H9 (cell line): Measurements from ENCODE around the gene SETDB2. TPM values are rescaled to one million over a fixed set of nuclear protein-coding genes. Genes with fewer than 3 reads are reported as not detected.

Source experiments
- DNase-seq: peaks from one replicate; pipeline ENCODE4 v3.0.0-alpha.2; 2017
- H2AFZ ChIP-seq: one replicate; pipeline ENCODE4 v1.6.1; 2013; ENCODE audit warnings: mild to moderate bottlenecking, low read length, control low read depth, moderate library complexity
- H2AK5ac ChIP-seq: 2 replicates; pipeline ENCODE4 v1.6.1; 2013; ENCODE audit warnings: low read length, control low read depth, mixed read lengths; ENCODE audit not compliant: insufficient read length
- H2BK120ac ChIP-seq: one replicate; pipeline ENCODE4 v1.6.1; 2013; ENCODE audit warnings: low read depth, mild to moderate bottlenecking, low read length, control low read depth, inconsistent platforms; ENCODE audit not compliant: poor library complexity, severe bottlenecking
- H2BK12ac ChIP-seq: 2 replicates; pipeline ENCODE4 v1.6.1; 2013; ENCODE audit warnings: low read length, control low read depth, mixed read lengths, low read depth; ENCODE audit not compliant: insufficient read length
- H2BK15ac ChIP-seq: 2 replicates; pipeline ENCODE4 v1.6.1; 2013; ENCODE audit warnings: low read depth, low read length, control low read depth
- H2BK20ac ChIP-seq: one replicate; pipeline ENCODE4 v1.6.1; 2013; ENCODE audit warnings: low read depth, mild to moderate bottlenecking, low read length, control low read depth, inconsistent platforms; ENCODE audit not compliant: poor library complexity, severe bottlenecking
- H2BK5ac ChIP-seq: 2 replicates; pipeline ENCODE4 v1.6.1; 2013; ENCODE audit warnings: low read length, control low read depth, mixed read lengths; ENCODE audit not compliant: insufficient read length
- H3K14ac ChIP-seq: 2 replicates; pipeline ENCODE4 v1.6.1; 2013; ENCODE audit warnings: low read length, control low read depth; ENCODE audit not compliant: insufficient read depth
- H3K18ac ChIP-seq: 2 replicates; pipeline ENCODE4 v1.6.1; 2013; ENCODE audit warnings: low read depth, mild to moderate bottlenecking, mixed read lengths, low read length, control low read depth; ENCODE audit not compliant: insufficient read length
- H3K23ac ChIP-seq: 2 replicates; pipeline ENCODE4 v1.6.1; 2013; ENCODE audit warnings: low read length, control low read depth, mixed read lengths, low read depth; ENCODE audit not compliant: insufficient read length
- H3K23me2 ChIP-seq: 2 replicates; pipeline ENCODE4 v1.6.1; 2013; ENCODE audit warnings: low read depth, mild to moderate bottlenecking, mixed read lengths, low read length, control low read depth; ENCODE audit not compliant: insufficient read length, poor library complexity, severe bottlenecking
- H3K27ac ChIP-seq: 2 replicates; pipeline ENCODE4 v1.5.1; 2013; ENCODE audit warnings: low read length, control low read depth, mixed read lengths, low read depth; ENCODE audit not compliant: insufficient read length
- H3K27me3 ChIP-seq: 2 replicates; pipeline ENCODE4 v1.6.1; 2013; ENCODE audit warnings: low read length, control low read depth, inconsistent platforms; ENCODE audit not compliant: insufficient read depth
- H3K4ac ChIP-seq: 2 replicates; pipeline ENCODE4 v1.6.1; 2013; ENCODE audit warnings: low read depth, mild to moderate bottlenecking, control low read depth, inconsistent platforms, low read length, moderate library complexity
- H3K4me1 ChIP-seq: 2 replicates; pipeline ENCODE4 v1.6.1; 2013; ENCODE audit warnings: low read length, control low read depth, inconsistent platforms; ENCODE audit not compliant: insufficient read depth
- H3K4me2 ChIP-seq: 2 replicates; pipeline ENCODE4 v1.6.1; 2013; ENCODE audit warnings: low read length, control low read depth, mixed read lengths; ENCODE audit not compliant: insufficient read length, insufficient read depth
- H3K56ac ChIP-seq: 2 replicates; pipeline ENCODE4 v1.6.1; 2013; ENCODE audit warnings: low read depth, mild to moderate bottlenecking, mixed read lengths, low read length, control low read depth; ENCODE audit not compliant: insufficient read length
- H3K79me1 ChIP-seq: 2 replicates; pipeline ENCODE4 v1.6.1; 2013; ENCODE audit warnings: low read depth, mild to moderate bottlenecking, moderate library complexity, low read length, control low read depth, inconsistent platforms; ENCODE audit not compliant: insufficient read depth, poor library complexity, severe bottlenecking
- H3K79me2 ChIP-seq: 2 replicates; pipeline ENCODE4 v1.6.1; 2013; ENCODE audit warnings: low read length, control low read depth, inconsistent platforms; ENCODE audit not compliant: insufficient read depth
- H3K9ac ChIP-seq: 2 replicates; pipeline ENCODE4 v1.6.1; 2013; ENCODE audit warnings: low read length, control low read depth, mixed read lengths; ENCODE audit not compliant: insufficient read length; ENCODE audit errors: extremely low read depth
- H3K9me3 ChIP-seq: one replicate; pipeline ENCODE4 v1.6.1; 2013; ENCODE audit warnings: low read depth, low read length, inconsistent platforms; ENCODE audit not compliant: control insufficient read depth
- H3T11ph ChIP-seq: one replicate; pipeline ENCODE4 v1.6.1; 2013; ENCODE audit warnings: mild to moderate bottlenecking, low read length, control low read depth, inconsistent platforms
- H4K20me1 ChIP-seq: one replicate; pipeline ENCODE4 v1.6.1; 2013; ENCODE audit not compliant: control insufficient read depth, insufficient read length, insufficient read depth
- H4K5ac ChIP-seq: 2 replicates; pipeline ENCODE4 v1.6.1; 2013; ENCODE audit warnings: low read depth, mild to moderate bottlenecking, mixed read lengths, low read length, control low read depth; ENCODE audit not compliant: insufficient read length
- H4K8ac ChIP-seq: replicated peaks from 2 replicates; pipeline ENCODE4 v1.6.1; 2013; ENCODE audit warnings: low read length, control low read depth, mixed read lengths, low read depth; ENCODE audit not compliant: insufficient read length
- H4K91ac ChIP-seq: 2 replicates; pipeline ENCODE4 v1.6.1; 2013; ENCODE audit warnings: low read depth, mild to moderate bottlenecking, moderate library complexity, mixed read lengths, low read length, control low read depth; ENCODE audit not compliant: insufficient read length
- H3K27ac Mint-ChIP-seq, 3 experiments: 2 replicates in 2 of 3; 3 replicates in 1 of 3; pipeline ENCODE4 v1.8.0; 2020 to 2021; ENCODE audit warnings: mixed read lengths in 3 of 3, mild to moderate bottlenecking in 1 of 3, moderate library complexity in 1 of 3
- H3K27me3 Mint-ChIP-seq: 2 replicates; pipeline ENCODE4 v1.8.0; 2021; ENCODE audit warnings: low read depth, mild to moderate bottlenecking, moderate library complexity, mixed read lengths
- H3K36me3 Mint-ChIP-seq, 3 experiments: 2 replicates in 2 of 3; 3 replicates in 1 of 3; pipeline ENCODE4 v1.8.0; 2020 to 2021; ENCODE audit warnings: low read depth in 3 of 3, mixed read lengths in 3 of 3; ENCODE audit not compliant: insufficient read depth in 1 of 3
- H3K4me1 Mint-ChIP-seq, 2 experiments: 2 replicates each; pipeline ENCODE4 v1.8.0; 2020; ENCODE audit warnings: mixed read lengths in 2 of 2
- H3K4me3 Mint-ChIP-seq, 2 experiments: 2 replicates in 1 of 2; 3 replicates in 1 of 2; pipeline ENCODE4 v1.8.0; 2020 to 2021; ENCODE audit warnings: mild to moderate bottlenecking in 2 of 2, mixed read lengths in 2 of 2, moderate library complexity in 1 of 2
- H3K9me3 Mint-ChIP-seq, 2 experiments: 2 replicates in 1 of 2; 3 replicates in 1 of 2; pipeline ENCODE4 v1.8.0; 2020; ENCODE audit warnings: mild to moderate bottlenecking in 2 of 2, mixed read lengths in 2 of 2, moderate library complexity in 1 of 2
- CTCF ChIP-seq: fragments of 200-600 bp; sonication (generic); conservative IDR thresholded peaks from 3 replicates; pipeline ENCODE4 v1.8.0; 2021; ENCODE audit warnings: antibody characterized with exemption, mild to moderate bottlenecking
- WGBS: extraction: QIAGEN DNeasy Blood & Tissue Kit; methylation state at CpG from one replicate; pipeline ENCODE4 v1.1.7; 2013; ENCODE audit warnings: missing lambda C conversion rate, low lambda C conversion rate, mixed read lengths; ENCODE audit not compliant: insufficient read length; ENCODE audit errors: extremely low coverage; 5-methylcytosine and 5-hydroxymethylcytosine counted together
- total RNA-seq: library from RNA; stranded (reverse); gene quantifications from 2 replicates; pipeline ENCODE4 v1.2.1, GENCODE V29; 2021

Gene SETDB2
- total RNA-seq, 1 experiment from 2014 or later: 5.7 TPM

GRCh38 chr13:49410006-49410405 is 34.1 kb upstream of the SETDB2 start:
- no peak overlapping the region for H4K5ac ChIP-seq
- no peaks in the 10 kb centered on the region for H3K9me3 ChIP-seq
- no peak overlapping the region for H3K4me2 ChIP-seq
- H3K4me1 ChIP-seq: peaks cover 7% of the 10 kb centered on the region
- no peak overlapping the region for H3K23ac ChIP-seq
- H4K8ac ChIP-seq: no peak overlapping the region
- no peak for TF ChIP-seq CTCF
- Mint-ChIP-seq H3K27ac (no peak overlapping the region), H3K4me3 (no peak overlapping the region), H3K36me3 (no peaks in the 10 kb centered on the region), H3K9me3 (peaks cover 0 to 2% of the 10 kb centered on the region in 2 experiments; a peak in 1 of 5 replicates), H3K27me3 (peaks cover 42% of the 10 kb centered on the region), H3K4me1 (peaks cover 20 to 25% of the 10 kb centered on the region in 2 experiments)
- no peaks in the 10 kb centered on the region for H3K79me1 ChIP-seq
- H2AFZ ChIP-seq: no peak overlapping the region
- no peak overlapping the region for H2BK15ac ChIP-seq
- H3K23me2 ChIP-seq: no peaks in the 10 kb centered on the region
- no peak overlapping the region for H2BK12ac ChIP-seq
- no peak overlapping the region for H3K9ac ChIP-seq
- H3T11ph ChIP-seq: no peak overlapping the region
- H3K18ac ChIP-seq: no peak overlapping the region
- no peak overlapping the region for H3K14ac ChIP-seq
- no peak overlapping the region for H2BK5ac ChIP-seq
- no peak overlapping the region for H2BK20ac ChIP-seq
- peaks cover 16% of the 10 kb centered on the region; the same call in 1 of the 2 replicates for H3K27me3 ChIP-seq
- H4K91ac ChIP-seq: no peak overlapping the region
- no peak for DNase-seq
- no peak overlapping the region for H3K56ac ChIP-seq
- no peaks in the 10 kb centered on the region for H3K79me2 ChIP-seq
- 100% methylated on average over 2 of the region's 4 CpGs for WGBS
- no peaks in the 10 kb centered on the region for H4K20me1 ChIP-seq
- no peak overlapping the region for H3K27ac ChIP-seq
- H2BK120ac ChIP-seq: no peak overlapping the region
- H2AK5ac ChIP-seq: no peak overlapping the region
- no peak overlapping the region for H3K4ac ChIP-seq
